SW 1271 (cell line): ENCODE results near the gene ST7L.

Experiments
- DNase-seq, 2 experiments: peaks; one replicate each; lab custom pipeline; 2025; lab: John Stamatoyannopoulos, UW

ST7L gene

DNA sequence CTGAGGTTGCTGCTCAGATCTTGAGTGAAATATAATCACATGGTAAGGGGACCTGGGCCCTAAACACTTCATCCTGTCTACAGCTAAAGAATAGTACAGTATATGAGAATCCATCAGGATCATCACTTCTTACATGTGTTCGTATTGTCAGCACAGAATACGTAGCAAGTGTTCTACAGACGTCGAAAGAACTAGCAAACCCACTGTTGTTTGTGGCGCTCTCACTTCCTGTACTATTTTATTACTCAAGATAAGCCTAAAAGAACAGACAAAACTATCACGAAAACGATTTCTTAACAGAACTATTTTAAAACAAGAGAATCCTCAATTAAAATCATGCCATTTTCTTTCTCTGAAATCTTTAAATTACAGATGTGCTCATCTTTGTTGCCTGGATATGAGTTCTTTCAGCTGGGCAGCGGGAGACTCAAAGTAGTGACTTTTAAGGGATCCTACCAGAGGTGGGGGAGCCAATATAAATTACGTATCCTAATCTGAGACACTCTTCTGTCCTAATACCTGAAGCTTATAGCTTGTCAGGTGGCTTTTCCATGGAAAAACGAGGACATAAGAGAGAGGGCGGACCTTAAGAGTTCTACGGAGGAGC lies 724 bp downstream of the ST7L start:
- DNase-seq = peak; percentile 8 to 32

DNA sequence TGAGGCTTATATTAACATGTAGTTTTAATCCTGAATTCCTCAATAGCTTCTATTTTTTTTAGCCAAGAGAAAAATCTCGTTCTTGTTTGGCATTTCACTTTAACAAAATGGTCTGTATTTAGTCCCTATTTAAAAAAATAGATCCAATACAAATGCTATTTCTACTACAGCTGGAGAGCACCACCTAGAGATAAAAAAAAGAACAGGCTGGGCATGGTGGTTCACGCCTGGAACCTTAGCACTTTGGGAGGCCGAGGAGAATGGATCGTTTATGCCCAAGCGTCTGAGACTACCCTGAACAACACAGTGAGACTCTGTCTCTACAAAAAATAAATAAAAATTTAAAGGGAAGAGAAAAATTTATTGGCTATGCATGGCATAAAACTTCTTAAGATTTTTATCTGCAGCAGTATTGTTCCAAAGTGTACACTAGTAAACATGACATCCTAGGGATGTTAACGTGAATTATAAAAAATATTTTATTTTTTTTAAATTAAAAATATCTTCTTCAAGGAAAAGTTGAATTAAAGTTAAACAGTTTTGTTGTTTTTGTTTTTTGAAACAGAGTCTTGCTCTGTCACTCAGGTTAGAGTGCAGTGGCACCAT lies 4.4 kb downstream of the ST7L start:
- peak in 1 of 2 experiments; percentile 33 for DNase-seq

DNA sequence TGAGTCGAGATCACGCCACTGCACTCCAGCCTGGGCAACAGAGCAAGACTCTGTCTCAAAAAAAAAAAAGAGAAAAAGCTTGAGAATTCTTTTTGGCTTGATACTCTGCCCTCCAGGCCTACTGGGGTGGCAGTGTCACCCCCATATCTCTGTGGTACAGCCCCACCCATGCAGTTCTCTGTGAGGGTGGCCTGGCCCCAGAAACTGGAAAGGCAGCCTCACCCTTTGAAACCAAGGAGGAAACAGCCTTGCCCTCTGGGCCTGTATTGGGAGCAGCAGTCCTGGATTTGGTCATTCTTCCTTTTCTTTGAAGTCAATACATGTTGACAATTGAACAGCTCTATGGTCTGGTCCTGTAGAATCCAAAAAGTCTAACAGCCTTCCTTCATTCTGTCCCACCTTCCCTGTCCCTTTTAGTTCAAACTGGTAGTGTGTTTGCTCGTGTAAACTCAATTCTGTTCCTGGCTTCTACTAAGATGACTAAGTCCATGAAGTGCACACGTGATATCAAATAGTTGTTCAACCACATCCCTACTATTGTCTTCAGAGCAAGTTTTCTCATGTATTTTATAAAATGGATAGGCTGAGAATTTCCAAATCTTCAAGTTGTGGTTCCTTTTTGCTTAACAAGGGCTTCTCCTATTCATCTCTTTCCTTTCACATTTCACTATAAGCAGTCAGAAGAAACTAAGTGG lies 13.2 kb downstream of the ST7L start:
- no peak for DNase-seq

- no peak for DNase-seq
Observed at GRCh38 chr1:112603541-112603940, 15.4 kb downstream of the ST7L start.

GRCh38 chr1:112603012-112603411 lies 15.9 kb downstream of the ST7L start:
- DNase-seq = no peak

- DNase-seq = no peak
Observed at GRCh38 chr1:112599477-112599876, 19.5 kb downstream of the ST7L start.

DNA sequence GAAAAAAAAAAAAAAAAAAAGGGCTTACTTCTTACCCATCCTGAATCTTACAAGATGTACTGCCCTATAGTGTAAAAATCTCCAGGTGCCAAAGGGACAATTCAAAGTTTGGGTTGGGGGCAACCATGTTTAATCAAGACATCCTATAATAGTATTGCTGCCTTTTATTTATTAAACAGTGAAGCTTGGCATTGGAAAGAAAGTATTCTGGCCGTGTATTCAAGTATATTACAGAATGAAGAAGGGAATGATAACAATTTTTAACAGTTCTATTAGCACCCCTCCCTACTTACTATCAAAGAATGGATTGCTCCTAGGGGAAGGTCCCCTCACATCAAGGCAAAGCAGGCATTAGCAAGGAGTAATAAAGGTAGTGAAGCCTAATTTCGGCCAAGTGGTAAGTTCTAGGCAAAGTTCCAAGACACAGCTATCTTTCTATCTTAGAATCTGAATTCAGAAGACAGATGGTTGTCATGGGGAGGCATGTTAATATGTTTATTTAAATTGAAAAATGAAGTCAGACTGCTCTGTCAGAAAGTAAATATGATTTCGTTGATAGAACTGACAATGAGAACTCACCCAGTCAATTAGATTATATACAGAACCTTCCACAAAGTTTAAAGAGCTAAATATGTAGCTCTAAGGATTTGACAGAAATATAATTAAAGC lies 24.6 kb downstream of the ST7L start:
- no peak for DNase-seq

- DNase-seq = no peak
Observed at GRCh38 chr1:112589766-112590165, 29.2 kb downstream of the ST7L start.

DNA sequence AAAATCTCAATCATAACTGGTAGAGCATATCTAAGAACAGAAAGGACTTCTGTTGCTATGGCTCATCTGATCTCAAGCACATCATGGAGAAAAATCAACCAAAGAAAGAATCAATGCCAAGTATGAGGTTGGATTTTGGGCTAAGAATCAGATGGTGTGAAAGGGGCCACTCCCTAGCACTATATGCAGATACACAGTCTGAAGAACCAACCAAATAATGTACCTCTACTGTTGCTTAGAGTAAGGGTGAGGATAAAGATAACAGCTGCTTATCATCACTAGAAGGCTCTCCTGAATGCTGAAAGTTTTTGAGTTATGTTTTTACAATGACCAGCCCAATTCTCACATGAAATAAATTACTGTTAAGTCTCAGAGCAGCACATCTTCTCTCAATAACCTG lies 35.6 kb downstream of the ST7L start:
- no peak for DNase-seq

- no peak for DNase-seq
Observed at GRCh38 chr1:112581586-112582192, 37.3 kb downstream of the ST7L start.

DNA sequence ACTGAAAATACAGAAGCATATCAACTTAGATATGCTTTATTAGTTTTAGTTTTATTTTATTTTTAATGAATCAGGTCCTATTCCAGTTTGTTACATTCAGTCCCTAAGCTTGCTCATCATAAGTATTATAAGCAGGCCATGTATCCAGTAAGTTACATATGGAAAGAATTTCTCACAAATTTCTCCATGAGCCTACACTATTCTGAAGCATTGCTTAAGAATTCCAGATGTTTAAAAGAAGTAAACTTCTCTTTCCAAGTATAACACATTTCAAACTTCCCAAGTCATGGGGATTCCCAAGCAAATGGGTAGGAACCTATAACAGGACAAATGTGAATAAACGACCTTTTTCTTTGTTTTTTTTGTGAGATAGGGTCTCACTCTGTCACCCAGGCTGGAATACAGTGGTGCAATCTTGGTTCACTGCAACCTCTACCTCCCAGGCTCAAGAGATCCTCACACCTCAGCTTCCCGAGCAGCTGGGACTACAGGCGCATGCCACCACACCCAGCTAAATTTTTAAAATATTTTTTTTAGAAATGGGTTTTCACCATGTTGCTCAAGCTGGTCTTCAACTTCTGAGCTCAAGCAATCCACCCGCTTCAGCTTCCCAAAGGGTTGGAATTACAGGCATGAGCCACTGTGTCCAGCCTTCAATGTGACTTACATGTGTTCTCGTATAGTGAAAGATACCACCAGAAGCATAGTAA lies 39.0 kb downstream of the ST7L start:
- DNase-seq = no peak

DNA sequence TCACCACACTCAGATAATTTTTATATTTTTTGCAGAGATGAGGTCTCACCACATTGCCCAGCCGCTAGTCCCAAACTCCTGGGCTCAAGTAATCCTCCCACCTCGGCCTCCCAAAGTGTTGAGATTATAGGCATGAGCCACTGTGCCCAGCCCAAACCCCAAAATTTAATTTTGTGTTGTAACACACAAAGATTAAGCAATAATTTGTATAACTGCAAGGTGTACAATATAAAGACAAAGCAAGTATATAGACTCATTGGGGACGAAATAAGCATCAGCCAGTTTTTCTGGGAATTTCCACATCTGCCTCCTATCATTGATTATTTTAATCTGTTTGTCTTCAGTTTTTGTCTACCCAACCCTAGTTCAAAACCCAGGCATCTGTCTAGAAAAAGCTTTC lies 42.7 kb downstream of the ST7L start:
- no peak for DNase-seq

- DNase-seq = peak; percentile 6 to 45
Observed at GRCh38 chr1:112575154-112575804, 43.7 kb downstream of the ST7L start.

DNA sequence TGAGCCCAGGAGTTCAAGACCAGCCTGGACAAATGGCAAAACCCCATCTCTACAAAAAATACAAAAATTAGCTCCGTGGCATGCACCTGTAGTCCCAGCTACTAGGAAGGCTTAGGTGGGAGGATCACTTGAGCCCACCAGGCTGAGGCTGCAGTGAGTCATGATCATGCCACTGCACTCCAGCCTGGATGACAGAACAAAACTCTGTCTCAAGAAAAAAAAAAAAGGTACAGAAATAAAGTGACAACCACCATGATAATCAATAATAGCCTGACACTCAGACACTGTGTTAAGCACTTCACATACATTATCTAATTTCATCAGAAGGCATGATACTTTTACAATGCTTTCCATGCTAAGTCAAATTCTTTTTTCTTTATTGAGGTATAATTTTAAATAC lies 53.1 kb downstream of the ST7L start:
- DNase-seq = no peak

DNA sequence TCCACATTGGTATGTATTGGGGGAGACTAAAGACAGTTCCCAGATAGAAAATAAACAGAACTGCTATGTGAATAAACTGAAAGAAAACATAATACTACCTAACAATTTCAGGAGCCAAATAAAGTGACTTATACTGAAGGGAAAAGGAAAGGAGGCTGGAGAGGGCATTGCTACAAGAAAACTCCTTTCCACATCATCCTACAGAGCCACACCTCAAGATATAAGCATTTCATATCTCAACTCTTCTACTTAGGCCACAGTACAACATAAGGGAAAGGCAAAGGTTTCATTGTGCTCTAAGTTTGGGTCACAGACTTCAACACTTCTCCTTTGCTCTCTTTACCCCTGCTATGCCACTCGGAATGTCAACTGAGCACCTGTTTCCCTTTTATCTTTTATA lies 54.9 kb downstream of the ST7L start:
- no peak for DNase-seq

DNA sequence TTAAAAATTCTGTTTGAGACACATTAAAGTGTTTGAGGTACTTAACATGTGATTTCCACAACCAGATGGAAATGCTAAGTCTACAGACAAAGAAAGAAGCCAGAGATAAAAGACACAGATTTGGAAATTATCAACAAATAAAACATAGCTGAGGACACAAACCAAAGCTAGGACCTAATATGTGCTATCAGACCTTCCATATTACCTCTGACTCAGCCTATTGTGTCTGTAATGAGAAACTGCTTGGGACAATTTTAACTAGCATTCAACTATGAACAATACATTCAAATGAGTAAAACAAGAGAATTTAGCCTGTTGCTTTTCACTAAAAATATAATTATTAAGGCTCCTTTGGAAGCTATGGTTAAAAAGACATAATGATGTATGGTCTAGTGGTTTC lies 55.6 kb downstream of the ST7L start:
- DNase-seq = no peak

GRCh38 chr1:112558634-112559033 lies 60.3 kb downstream of the ST7L start:
- no peak for DNase-seq

DNA sequence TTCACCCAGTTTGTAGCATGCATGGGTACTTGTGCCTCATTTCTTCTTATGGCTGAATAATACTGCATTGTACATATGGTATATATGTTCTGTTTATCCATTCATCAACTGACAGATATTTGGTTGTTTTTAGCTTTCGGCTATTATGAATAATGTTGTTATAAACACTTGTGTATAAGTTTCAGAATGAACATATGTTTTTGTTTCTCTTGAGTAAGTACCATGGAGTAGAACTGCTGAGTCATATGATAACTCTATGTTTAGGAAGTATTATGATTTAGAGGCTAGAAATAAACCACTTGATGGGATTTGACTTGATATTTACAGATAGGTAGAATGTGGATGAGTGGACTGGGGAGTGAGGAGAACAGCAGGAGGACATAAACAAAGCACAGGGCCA lies 61.6 kb downstream of the ST7L start:
- DNase-seq = no peak

- no peak for DNase-seq
Observed at GRCh38 chr1:112554411-112554810, 64.5 kb downstream of the ST7L start.

- DNase-seq = no peak
Observed at GRCh38 chr1:112549590-112549989, 69.4 kb downstream of the ST7L start.

DNA sequence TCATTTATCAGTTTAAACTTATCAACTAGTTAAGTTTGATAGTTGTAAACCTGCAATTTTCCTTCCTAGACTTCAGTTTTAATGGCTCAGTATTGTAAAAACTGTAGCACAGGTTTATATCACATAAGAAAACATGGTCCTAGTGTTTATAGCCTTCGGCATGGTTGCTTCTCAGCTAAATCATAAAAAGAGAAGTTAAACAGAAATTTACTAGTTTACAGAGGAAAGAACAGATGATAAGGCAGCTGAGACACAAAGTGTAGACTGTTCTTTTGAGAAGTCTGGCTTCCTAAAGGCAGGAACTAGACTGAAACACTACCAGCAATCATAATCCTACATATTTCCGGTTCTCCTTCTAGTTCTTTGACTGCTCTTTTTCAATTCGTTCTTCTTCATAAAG lies 70.4 kb downstream of the ST7L start:
- DNase-seq = no peak
